Hematopoietic multipotent progenitor cell treated with erythropoietin and hydrocortisone succinate and interleukin-3 and kit ligand, for 17 days (in vitro differentiated cells): ENCODE results near the gene PLK3.
A peak's percentile ranks its signal among the peaks of the same experiment; 100 is the strongest.
"Not testable (repeated sequence)": the region's sequence is repeated elsewhere in the genome, so short reads cannot be mapped to it uniquely, and the experiment has no call there.

ENCODE experiments used
- DNase-seq: peaks from one replicate; pipeline ENCODE4 v3.0.0-alpha.2; 2015; ENCODE audit warnings: low spot score

Gene PLK3

GRCh38 chr1:44828003-44828651, 27.9 kb downstream of the PLK3 start:
- no peak for DNase-seq

DNA sequence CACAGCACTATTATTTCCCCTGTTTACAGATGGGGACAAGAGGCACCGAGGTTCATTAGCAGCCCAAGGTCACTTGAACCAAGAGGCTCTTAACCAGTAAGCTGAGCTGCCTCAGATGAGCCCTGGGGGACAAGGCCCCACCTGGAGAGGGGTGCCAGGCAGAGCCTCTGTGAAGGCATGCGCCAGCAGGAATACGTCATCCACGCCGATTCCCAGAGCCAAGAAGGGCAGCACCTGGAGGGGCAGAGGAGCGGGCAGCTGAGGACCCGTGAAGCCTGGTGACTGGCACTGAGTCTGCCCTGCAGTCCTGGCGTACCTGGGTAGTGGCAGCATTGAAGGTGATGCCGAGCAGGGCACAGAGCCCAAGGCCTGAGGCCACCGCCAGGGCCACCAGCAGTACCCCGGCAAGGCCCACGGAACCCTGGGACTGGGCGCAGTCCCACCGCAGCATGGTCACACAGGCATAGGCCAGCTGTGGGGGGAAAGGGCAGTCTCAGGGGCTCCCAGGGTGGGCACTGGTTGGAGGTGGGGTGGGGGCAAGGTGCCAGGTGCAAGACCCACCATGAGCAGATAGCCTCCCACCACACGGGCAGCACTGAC, 28.8 kb downstream of the PLK3 start:
- no peak for DNase-seq

- DNase-seq: no peak
Observed at GRCh38 chr1:44829506-44830384, 29.6 kb downstream of the PLK3 start.

DNA sequence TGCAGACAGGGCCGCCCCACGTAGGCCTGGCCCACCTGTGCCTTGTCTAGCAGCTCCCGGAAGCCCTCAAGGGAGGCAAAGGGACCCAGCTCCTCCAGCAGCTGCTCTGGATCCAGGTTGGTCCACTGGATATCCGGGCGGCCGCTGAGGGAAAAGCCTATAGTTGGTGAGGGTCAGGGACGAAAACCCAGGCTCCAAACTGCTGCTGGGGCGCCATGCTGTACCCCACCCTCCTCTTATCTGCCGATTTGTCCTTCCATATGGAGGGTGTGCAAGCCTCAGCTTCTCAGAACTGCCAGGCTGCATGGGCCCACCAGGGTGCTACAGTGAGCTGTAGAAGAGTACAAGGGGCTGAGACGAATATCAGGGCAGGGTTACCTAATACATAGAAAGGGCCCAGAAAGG, 30.7 kb downstream of the PLK3 start:
- DNase-seq: peak; percentile 85

- peak; percentile 72 for DNase-seq
Observed at GRCh38 chr1:44831516-44831915, 31.3 kb downstream of the PLK3 start.

GRCh38 chr1:44832056-44832705, 32.0 kb downstream of the PLK3 start:
- DNase-seq: peak; percentile 79

DNA sequence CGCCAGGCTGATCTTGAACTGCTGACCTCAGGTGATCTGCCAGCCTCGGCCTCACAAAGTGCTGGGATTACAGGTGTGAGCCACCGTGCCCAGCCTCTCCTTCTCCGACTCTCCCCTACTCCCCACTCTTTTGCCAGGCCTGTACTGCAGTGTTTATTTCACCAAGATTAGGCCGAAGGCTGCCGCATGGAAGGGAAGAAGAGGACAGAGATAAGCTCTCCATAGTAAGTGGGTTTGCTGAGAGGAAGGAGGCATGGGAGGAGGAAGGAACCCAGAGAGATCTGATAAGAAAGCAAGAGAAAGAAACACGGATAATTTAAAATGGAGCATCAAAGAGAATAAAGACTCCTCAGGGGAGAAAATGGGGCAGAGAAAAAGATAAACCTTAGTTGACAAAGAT, 34.2 kb downstream of the PLK3 start:
- DNase-seq: peak; percentile 40

- peak; percentile 88 for DNase-seq
Observed at GRCh38 chr1:44835738-44836675, 35.8 kb downstream of the PLK3 start.

GRCh38 chr1:44838294-44838693, 38.1 kb downstream of the PLK3 start:
- not testable (repeated sequence) for DNase-seq

GRCh38 chr1:44839576-44839975, 39.4 kb downstream of the PLK3 start:
- no peak for DNase-seq

- no peak for DNase-seq
Observed at GRCh38 chr1:44842486-44842861, 42.3 kb downstream of the PLK3 start.

DNA sequence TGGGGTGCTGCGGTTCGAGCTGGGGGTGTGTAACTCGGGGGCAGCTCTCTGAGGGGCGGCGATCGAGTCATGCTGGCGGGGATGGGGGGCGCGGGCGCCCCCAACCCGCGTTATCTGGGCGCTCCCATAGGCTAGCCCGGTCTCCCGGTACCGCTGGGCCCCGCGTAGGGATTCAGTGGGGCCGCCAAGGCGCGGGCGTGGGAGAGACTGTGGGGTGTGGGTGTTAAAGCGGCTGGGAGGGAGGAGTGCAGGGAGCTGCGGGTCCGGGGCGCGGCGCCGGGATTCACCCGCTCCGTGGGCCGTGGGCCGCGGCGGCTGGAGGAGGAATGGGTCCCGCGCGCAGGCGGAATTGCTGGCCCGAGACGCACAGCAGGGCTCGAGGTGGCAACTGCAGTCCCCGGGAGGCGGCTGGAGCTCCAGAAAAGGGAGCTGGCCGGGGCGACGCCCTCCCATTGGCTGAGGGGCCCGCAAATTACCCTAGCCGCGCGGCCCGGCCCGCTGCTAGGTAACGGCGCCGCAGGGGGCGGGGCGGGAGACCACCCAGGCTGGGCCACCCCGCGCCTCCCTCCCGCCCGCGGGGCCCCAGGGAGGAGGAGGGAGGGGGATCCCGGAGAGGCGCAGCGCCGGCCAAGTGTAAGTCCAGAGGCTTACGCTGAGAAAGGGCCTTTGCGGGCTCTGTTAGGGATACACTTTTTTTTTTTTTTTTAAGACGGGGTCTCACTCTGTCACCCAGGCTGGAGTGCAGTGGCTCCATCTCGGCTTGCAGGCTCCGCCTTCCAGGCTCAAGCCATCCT, 42.9 kb downstream of the PLK3 start, which contains the start of gene PTCH2:
TSS of gene PTCH2 (minus strand) at position 392 of the 794 bp plus-strand sequence. CDS start at position 71, 321 bp downstream.
- no peak for DNase-seq

DNA sequence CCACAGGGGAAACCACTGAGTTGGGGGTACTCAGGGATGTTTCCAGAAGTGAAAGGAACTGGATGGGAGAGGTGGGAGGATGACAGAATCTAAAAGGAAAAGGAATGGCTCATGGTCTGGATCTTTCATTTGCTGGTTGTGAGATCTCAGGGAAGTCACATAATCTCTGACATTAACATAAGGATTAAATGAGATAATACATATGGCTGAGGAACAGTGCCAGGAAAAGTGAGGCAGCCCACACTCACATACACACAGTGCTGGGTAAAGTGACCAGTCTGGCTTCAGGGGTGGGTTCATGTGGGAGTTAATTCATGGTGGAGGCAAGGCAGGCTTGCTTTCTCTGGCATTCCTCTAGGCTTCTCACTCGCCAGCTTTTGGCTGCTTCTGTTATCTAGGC, 46.8 kb downstream of the PLK3 start:
- DNase-seq: no peak

GRCh38 chr1:44847845-44848244, 47.7 kb downstream of the PLK3 start:
- DNase-seq: no peak

- no peak for DNase-seq
Observed at GRCh38 chr1:44848456-44849181, 48.4 kb downstream of the PLK3 start.

DNA sequence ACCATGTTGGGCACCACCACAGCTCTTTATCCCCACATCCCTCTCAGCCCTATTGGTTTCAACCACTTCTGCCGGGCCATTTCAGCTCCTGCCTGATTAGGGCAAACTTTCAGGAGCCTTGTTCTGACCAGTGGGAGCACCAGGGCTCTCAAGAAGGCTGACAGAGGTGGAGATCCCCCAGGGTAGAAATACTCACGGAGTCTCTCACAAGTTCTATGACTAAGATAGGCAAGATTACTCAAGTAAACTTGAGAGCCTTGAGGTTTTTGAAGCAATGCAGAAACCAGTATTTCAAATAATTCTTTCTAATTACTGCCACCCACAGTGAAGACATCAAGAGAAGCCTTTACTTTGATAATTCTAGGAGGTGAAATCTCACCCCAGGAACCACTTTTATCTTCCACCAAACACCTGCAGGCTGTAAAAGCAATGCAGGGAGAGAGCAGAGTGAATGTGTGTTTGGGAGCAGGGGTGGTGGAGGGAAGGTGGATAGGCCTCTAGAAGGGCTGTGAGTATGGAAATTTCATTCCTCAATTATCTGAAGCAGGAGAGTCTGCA, 49.5 kb downstream of the PLK3 start:
- DNase-seq: no peak

DNA sequence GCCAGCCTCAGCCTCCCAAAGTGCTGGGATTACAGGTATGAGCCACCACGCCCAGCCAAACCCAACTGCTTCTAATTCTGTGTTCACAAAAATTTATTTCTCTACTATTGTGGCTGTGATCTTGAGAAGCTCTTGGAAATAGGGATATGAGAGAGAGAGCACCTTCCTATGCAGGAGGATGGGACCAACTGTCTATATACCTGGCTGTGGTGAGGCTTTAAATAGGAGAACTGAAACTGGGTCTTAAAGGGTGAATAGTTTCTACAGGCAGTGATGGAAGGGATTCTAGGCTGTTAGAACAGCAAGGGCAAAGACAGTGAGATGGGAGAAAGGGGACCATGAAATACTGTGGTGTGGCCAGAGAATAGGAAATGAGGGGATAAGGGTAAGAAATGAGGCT, 51.1 kb downstream of the PLK3 start:
- DNase-seq: no peak

DNA sequence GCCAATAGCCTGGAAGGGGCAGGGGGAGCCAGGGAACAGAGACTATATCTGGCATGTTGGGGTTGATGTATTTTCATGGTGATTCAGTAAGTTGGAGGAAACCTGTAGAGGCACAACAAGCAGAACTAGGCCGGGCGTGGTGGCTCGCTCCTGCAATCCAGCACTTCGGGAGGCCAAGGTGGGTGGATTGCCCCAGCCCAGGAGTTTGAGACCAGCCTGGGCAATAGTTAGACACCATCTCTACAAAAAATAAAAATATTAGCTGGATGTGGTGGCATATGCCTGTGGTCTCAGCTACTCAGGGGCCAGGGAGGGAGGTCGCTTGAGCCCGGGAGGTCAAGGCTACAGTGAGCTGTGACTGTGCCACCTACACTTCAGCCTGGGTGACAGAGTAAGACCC, 53.0 kb downstream of the PLK3 start:
- DNase-seq: no peak

DNA sequence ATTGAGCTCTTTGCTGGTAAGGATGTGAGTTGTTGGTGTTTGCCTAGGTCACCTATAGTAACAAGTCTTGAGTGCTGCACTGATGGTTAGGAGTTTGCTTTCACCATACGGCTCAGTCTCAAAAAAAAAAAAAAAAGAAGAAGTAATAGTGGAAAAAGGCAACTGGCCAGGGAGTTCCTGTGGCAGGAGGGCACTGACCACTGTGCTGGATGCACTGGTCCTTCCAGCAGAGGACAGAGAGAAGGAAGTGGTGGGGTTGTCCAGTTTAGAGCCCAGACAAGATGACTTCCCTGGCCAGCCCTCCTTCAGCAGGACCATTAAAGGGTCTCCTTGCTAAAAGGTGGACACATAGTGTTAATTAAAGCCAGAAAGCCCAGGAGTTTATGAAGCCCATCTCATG, 54.8 kb downstream of the PLK3 start:
- DNase-seq: no peak
